GM23248 (cell line): ENCODE measurements around the gene MARCHF5. TPM values are rescaled to one million over a fixed set of nuclear protein-coding genes. Genes with fewer than 3 reads are reported as not detected.

ENCODE experiments used
- DNase-seq: peaks from one replicate; pipeline ENCODE4 v3.0.0-alpha.2; 2015
- H2AFZ ChIP-seq: fragments of 200-600 bp; sonication (generic); 2 replicates; pipeline ENCODE4 v1.6.1; 2016; ENCODE audit warnings: antibody characterized with exemption
- H3F3A ChIP-seq: fragments of 200-600 bp; sonication (generic); 2 replicates; pipeline ENCODE4 v1.6.1; 2016; ENCODE audit warnings: mild to moderate bottlenecking, antibody characterized with exemption, mixed run types; ENCODE audit not compliant: insufficient read depth
- H3K27ac ChIP-seq: fragments of 200-600 bp; sonication (generic); 2 replicates; pipeline ENCODE4 v1.5.1; 2016; ENCODE audit warnings: mild to moderate bottlenecking
- H3K27me3 ChIP-seq: fragments of 200-600 bp; sonication (generic); replicated peaks from 2 replicates; pipeline ENCODE4 v1.6.1; 2016; ENCODE audit warnings: mild to moderate bottlenecking; ENCODE audit not compliant: insufficient read depth
- H3K36me3 ChIP-seq: fragments of 200-600 bp; sonication (generic); 2 replicates; pipeline ENCODE4 v1.6.1; 2016; ENCODE audit warnings: low read depth, mild to moderate bottlenecking
- H3K4me1 ChIP-seq: fragments of 200-600 bp; sonication (generic); 2 replicates; pipeline ENCODE4 v1.6.1; 2016; ENCODE audit warnings: mild to moderate bottlenecking; ENCODE audit not compliant: insufficient read depth
- H3K4me2 ChIP-seq: fragments of 200-600 bp; sonication (generic); one replicate; pipeline ENCODE4 v1.6.1; 2016; ENCODE audit warnings: mild to moderate bottlenecking; ENCODE audit not compliant: unreplicated experiment
- H3K4me3 ChIP-seq: fragments of 200-600 bp; sonication (generic); 2 replicates; pipeline ENCODE4 v1.5.1; 2016; ENCODE audit warnings: mild to moderate bottlenecking
- H3K79me2 ChIP-seq: fragments of 200-600 bp; sonication (generic); 2 replicates; pipeline ENCODE4 v1.6.1; 2016; ENCODE audit warnings: mild to moderate bottlenecking; ENCODE audit not compliant: insufficient read depth
- H3K9ac ChIP-seq: fragments of 200-600 bp; sonication (generic); 2 replicates; pipeline ENCODE4 v1.6.1; 2016; ENCODE audit warnings: mild to moderate bottlenecking
- H3K9me2 ChIP-seq: fragments of 200-600 bp; sonication (generic); 2 replicates; pipeline ENCODE4 v1.6.1; 2016; ENCODE audit warnings: mixed run types, mild to moderate bottlenecking, moderate library complexity; ENCODE audit not compliant: insufficient read depth
- H3K9me3 ChIP-seq: fragments of 200-600 bp; sonication (generic); one replicate; pipeline ENCODE4 v1.6.1; 2017; ENCODE audit warnings: low read depth
- H4K20me1 ChIP-seq: fragments of 200-600 bp; sonication (generic); 2 replicates; pipeline ENCODE4 v1.6.0; 2016; ENCODE audit not compliant: insufficient read depth
- EZH2 ChIP-seq: fragments of 200-600 bp; sonication (generic); IDR thresholded peaks from 2 replicates; pipeline ENCODE4 v1.6.1; 2018; ENCODE audit warnings: antibody characterized with exemption, mild to moderate bottlenecking; ENCODE audit not compliant: insufficient read depth, poor library complexity, severe bottlenecking
- EZH2phosphoT487 ChIP-seq: fragments of 200-600 bp; sonication (generic); IDR thresholded peaks from 2 replicates; pipeline ENCODE4 v1.6.1; 2018; ENCODE audit warnings: antibody characterized with exemption, moderate library complexity, mild to moderate bottlenecking, low read depth; ENCODE audit not compliant: insufficient read depth
- WGBS, 2 experiments: methylation state at CpG; one replicate each; pipeline ENCODE4 v1.1.6; 2015 to 2017; ENCODE audit warnings: low lambda C conversion rate in 2 of 2, low coverage in 1 of 2; ENCODE audit errors: missing lambda C conversion rate in 2 of 2; 5-methylcytosine and 5-hydroxymethylcytosine counted together
- in situ Hi-C: fragments of 300-500 bp; cut with MboI; formaldehyde crosslinking; loops from 2 replicates; pipeline ENCODE4 v1.15.0; 2020
- polyA plus RNA-seq: library from polyadenylated mRNA; unstranded; fragments of >200 nt; fragmentation: Nextera tagmentation; extraction: Ambion mirVana; gene quantifications from 2 replicates; pipeline ENCODE4 v1.2.1, GENCODE V29; 2016
- total RNA-seq: library from RNA; depleted of rRNA; stranded (reverse); fragments of >200 nt; shearing (Covaris generic); gene quantifications from 2 replicates; pipeline ENCODE4 v1.2.3, GENCODE V29; 2014

Gene MARCHF5
- total and polyA plus RNA-seq, 2 experiments from 2014 or later = 14.2 to 41.4 TPM

DNA sequence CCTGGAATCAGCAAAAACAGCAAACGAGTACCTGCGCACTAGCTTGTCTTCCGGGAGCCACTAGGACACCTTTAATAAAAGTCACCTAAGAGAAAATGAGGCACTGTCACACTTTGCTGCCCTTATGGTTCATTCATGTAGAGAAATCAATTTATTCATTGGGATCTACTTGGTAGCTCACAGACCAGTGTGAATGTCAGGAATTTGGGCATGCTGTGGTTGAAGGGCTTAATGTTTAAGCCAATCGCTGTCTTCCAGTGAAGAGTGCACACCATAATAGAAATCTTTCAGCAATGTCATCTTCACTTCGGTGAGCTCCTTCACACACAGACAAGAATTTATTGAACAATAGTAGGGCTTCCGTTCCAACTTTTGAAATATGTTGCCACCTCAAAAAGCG is 65.1 kb downstream of the MARCHF5 start:
- no peak overlapping the region for H2AFZ ChIP-seq
- no peaks in the 10 kb centered on the region for H4K20me1 ChIP-seq
- in situ Hi-C loops = no loop called here
- TF ChIP-seq EZH2phosphoT487 (no peak), EZH2 (no peak)
- no peaks in the 10 kb centered on the region for H3K9me2 ChIP-seq
- H3K9me3 ChIP-seq = no peaks in the 10 kb centered on the region
- WGBS, 2 experiments = 84 to 87% methylated on average over 7 of the region's 7 CpGs
- H3K9ac ChIP-seq = no peak overlapping the region
- H3K79me2 ChIP-seq = no peaks in the 10 kb centered on the region
- peaks cover 9% of the 10 kb centered on the region for H3K36me3 ChIP-seq
- H3K4me2 ChIP-seq = no peak overlapping the region
- H3K27ac ChIP-seq = no peak overlapping the region
- no peaks in the 10 kb centered on the region for H3K27me3 ChIP-seq
- H3F3A ChIP-seq = no peaks in the 10 kb centered on the region
- no peak for DNase-seq
- no peak overlapping the region for H3K4me3 ChIP-seq
- H3K4me1 ChIP-seq = no peaks in the 10 kb centered on the region

GRCh38 chr10:92363498-92363897 is 72.5 kb downstream of the MARCHF5 start:
- TF ChIP-seq EZH2 = no peak
- TF ChIP-seq EZH2phosphoT487 = no peak
- no peaks in the 10 kb centered on the region for H3K79me2 ChIP-seq
- WGBS, 2 experiments = 77 to 90% methylated on average over 4 of the region's 4 CpGs

DNA sequence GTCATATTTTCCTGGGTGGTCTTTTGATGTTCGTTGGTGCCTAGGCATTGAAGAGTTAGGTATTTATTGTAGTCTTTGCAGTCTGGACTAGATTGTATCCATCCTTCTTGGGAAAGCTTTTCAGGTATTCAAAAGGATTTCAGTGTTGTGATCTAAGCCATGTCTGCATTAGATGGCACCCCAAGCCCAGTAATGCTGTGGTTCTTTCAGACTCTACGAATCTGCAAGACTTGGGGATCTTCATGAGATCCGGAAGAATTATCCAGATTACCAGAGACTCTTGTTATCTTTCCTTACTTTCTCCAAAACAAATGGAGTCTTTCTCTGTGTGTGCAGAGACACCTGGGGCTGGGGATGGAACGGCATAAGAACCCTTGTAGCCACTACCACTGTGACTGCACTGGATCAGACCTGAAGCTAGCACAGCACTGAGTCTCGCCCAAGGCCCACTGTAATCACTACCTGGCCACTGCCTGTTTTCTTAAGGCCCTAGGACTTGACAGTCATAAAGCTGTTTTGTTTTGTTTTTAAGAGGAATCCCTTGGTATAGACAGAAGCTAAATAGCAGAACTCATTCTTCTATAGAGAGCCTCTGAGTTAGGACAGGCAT is 75.5 kb downstream of the MARCHF5 start:
- in situ Hi-C loops = no loop called here
- DNase-seq = no peak
- no peaks in the 10 kb centered on the region for H3K79me2 ChIP-seq
- no peak overlapping the region for H3K4me3 ChIP-seq
- H3F3A ChIP-seq = no peaks in the 10 kb centered on the region
- no peak overlapping the region for H3K27ac ChIP-seq
- no peak overlapping the region for H2AFZ ChIP-seq
- H3K27me3 ChIP-seq = no peaks in the 10 kb centered on the region
- TF ChIP-seq EZH2phosphoT487 = no peak
- TF ChIP-seq EZH2 = no peak
- no peaks in the 10 kb centered on the region for H3K9me2 ChIP-seq
- H3K9ac ChIP-seq = no peak overlapping the region
- H3K36me3 ChIP-seq = no peaks in the 10 kb centered on the region
- H3K4me1 ChIP-seq = no peaks in the 10 kb centered on the region
- no peaks in the 10 kb centered on the region for H4K20me1 ChIP-seq
- WGBS, 2 experiments = 51 to 52% methylated on average over 5 of the region's 5 CpGs
- no peak overlapping the region for H3K4me2 ChIP-seq
- H3K9me3 ChIP-seq = no peaks in the 10 kb centered on the region

More at GRCh38 chr10:92363498-92363897, 72.5 kb downstream of the MARCHF5 start:
- no peak for DNase-seq
- H3K9ac ChIP-seq = no peak overlapping the region
- H3K27ac ChIP-seq = no peak overlapping the region
- H3K9me3 ChIP-seq = no peaks in the 10 kb centered on the region
- no peaks in the 10 kb centered on the region for H3K4me1 ChIP-seq
- no peak overlapping the region for H3K4me3 ChIP-seq
- H3K4me2 ChIP-seq = no peak overlapping the region
- no peaks in the 10 kb centered on the region for H3K27me3 ChIP-seq
- in situ Hi-C loops = no loop called here
- no peaks in the 10 kb centered on the region for H3K9me2 ChIP-seq
- no peak overlapping the region for H2AFZ ChIP-seq
- no peaks in the 10 kb centered on the region for H3F3A ChIP-seq
- no peaks in the 10 kb centered on the region for H3K36me3 ChIP-seq
- no peaks in the 10 kb centered on the region for H4K20me1 ChIP-seq

DNA sequence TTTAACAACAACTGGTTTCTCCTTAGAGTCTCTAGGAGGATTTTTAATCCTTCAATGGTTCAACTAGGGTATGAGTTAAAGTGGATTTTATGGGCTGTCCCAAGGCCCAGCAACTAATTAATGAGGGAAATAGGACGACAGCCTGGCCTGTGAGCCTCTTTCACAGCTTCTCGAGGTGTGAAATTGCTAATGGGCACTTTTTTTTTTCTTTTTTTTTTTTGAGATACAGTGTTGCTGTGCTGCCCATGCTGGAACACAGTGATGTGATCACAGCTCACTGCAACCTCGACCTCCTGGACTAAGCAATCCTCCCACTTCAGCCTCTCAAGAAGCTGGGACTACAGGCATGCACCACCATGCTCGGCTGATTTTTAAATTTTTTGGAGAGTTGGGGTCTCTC is 87.0 kb downstream of the MARCHF5 start:
- no peak for DNase-seq

More for the DNA sequence above, 87.0 kb downstream of the MARCHF5 start:
- H3K4me2 ChIP-seq = no peak overlapping the region
- 13 to 26% methylated on average over 4 of the region's 4 CpGs for WGBS, 2 experiments
- H3K4me3 ChIP-seq = no peak overlapping the region
- no peak overlapping the region for H3K9ac ChIP-seq
- H3K9me2 ChIP-seq = no peaks in the 10 kb centered on the region
- in situ Hi-C loops = no loop called here
- no peaks in the 10 kb centered on the region for H3K36me3 ChIP-seq
- no peaks in the 10 kb centered on the region for H3K9me3 ChIP-seq
- no peaks in the 10 kb centered on the region for H3F3A ChIP-seq
- no peaks in the 10 kb centered on the region for H3K4me1 ChIP-seq
- H3K27ac ChIP-seq = no peak overlapping the region
- H3K79me2 ChIP-seq = no peaks in the 10 kb centered on the region
- no peak for TF ChIP-seq EZH2
- TF ChIP-seq EZH2phosphoT487 = no peak
- H3K27me3 ChIP-seq = peaks cover 32% of the 10 kb centered on the region
- no peaks in the 10 kb centered on the region for H4K20me1 ChIP-seq
- H2AFZ ChIP-seq = no peak overlapping the region
